ENCODE data around the gene ABCD1.

The ABCD1 gene

GRCh38 chrX:153763989-153764755 lies 39.5 kb downstream of the ABCD1 start, which contains the start of gene PLXNB3:
TSS of gene PLXNB3 (plus strand) at chrX:153764249. CDS start at chrX:153765536, 1,287 bp downstream.
- DNase-seq, result peak; percentile 87

GRCh38 chrX:153764786-153765137 lies 40.1 kb downstream of the ABCD1 start:
- DNase-seq, result no peak

- no peak for DNase-seq
Observed at GRCh38 chrX:153765138-153766079, 40.8 kb downstream of the ABCD1 start.

- no peak for DNase-seq
Observed at GRCh38 chrX:153766098-153766817, 41.6 kb downstream of the ABCD1 start.

GRCh38 chrX:153766871-153767673 lies 42.4 kb downstream of the ABCD1 start:
- DNase-seq, result no peak

GRCh38 chrX:153767674-153768055 lies 43.0 kb downstream of the ABCD1 start:
- DNase-seq, result no peak

- no peak for DNase-seq
Observed at GRCh38 chrX:153768311-153769157, 43.9 kb downstream of the ABCD1 start.

GRCh38 chrX:153769158-153769864 lies 44.7 kb downstream of the ABCD1 start:
- DNase-seq, result no peak

- no peak for DNase-seq
Observed at GRCh38 chrX:153769865-153770600, 45.4 kb downstream of the ABCD1 start.

- no peak for DNase-seq
Observed at GRCh38 chrX:153770601-153771414, 46.2 kb downstream of the ABCD1 start.

- no peak for DNase-seq
Observed at GRCh38 chrX:153771415-153772315, 47.0 kb downstream of the ABCD1 start.

- DNase-seq, result no peak
Observed at GRCh38 chrX:153772316-153773217, 47.9 kb downstream of the ABCD1 start.

- DNase-seq, result no peak
Observed at GRCh38 chrX:153773218-153773611, 48.6 kb downstream of the ABCD1 start.

- DNase-seq, result no peak
Observed at GRCh38 chrX:153773741-153774575, 49.3 kb downstream of the ABCD1 start.

GRCh38 chrX:153774576-153775292 lies 50.1 kb downstream of the ABCD1 start:
- DNase-seq, result no peak

All from activated CD4-positive, alpha-beta T cell treated with anti-CD3 and anti-CD28 coated beads, Interleukin-2, Interleukin-6, amounts not matched to agents 100 ng/mL and 50 ng/mL, durations not matched to agents 16 hours and 8 hours (primary cell).